ENCODE data around the gene ACO1. TPM values are rescaled to one million over a fixed set of nuclear protein-coding genes. Genes with fewer than 3 reads are reported as not detected.

ACO1 gene
- total and polyA plus RNA-seq, 12 donors = 7.1 to 77.6 (median 65.1) TPM

DNA sequence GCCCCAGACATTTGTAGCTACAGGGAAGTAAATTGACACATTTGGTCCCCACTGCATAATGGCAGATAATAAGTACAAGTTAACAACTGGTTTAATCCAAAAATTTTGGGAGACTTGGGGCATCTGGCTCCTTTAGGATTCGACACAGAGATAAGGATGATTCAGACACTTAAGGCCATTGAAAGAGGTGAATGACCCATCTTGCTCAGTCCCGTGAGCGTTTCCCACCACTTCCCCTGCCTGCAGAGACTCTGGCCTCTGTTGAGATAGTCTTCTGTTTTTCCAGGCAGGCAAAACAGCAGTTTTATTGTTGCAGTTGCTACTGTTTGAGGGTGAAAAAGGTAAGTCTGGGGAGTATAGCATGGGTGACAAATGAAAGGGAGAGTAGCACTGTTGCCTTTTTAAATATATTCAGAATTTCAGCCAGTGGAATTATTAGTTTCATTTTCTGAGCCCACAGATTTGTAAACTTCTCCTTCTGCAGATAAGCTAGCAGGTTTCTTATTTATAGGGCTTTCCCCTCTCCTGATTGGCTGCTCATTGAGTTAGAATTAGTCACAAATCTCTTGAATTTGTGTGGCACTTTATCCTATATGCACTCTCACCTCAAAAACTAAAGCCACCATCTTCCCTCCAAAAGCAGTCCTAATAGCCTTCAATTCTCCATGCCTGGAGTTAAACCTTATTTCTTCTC is 19.3 kb downstream of the ACO1 start:
- Histone ChIP-seq H3K27ac (no peak overlapping the region), H3K27me3 (no peaks in the 10 kb centered on the region), H3K4me1 (peaks cover 0 to 16% (median 0%) of the 10 kb centered on the region in 9 donors), H3K36me3 (peaks cover 0 to 37% (median 33%) of the 10 kb centered on the region in 9 donors), H3K4me3 (no peak overlapping the region), H3K9me3 (peaks cover 0 to 11% (median 0%) of the 10 kb centered on the region in 11 donors)
- TF ChIP-seq, protein P1, sequence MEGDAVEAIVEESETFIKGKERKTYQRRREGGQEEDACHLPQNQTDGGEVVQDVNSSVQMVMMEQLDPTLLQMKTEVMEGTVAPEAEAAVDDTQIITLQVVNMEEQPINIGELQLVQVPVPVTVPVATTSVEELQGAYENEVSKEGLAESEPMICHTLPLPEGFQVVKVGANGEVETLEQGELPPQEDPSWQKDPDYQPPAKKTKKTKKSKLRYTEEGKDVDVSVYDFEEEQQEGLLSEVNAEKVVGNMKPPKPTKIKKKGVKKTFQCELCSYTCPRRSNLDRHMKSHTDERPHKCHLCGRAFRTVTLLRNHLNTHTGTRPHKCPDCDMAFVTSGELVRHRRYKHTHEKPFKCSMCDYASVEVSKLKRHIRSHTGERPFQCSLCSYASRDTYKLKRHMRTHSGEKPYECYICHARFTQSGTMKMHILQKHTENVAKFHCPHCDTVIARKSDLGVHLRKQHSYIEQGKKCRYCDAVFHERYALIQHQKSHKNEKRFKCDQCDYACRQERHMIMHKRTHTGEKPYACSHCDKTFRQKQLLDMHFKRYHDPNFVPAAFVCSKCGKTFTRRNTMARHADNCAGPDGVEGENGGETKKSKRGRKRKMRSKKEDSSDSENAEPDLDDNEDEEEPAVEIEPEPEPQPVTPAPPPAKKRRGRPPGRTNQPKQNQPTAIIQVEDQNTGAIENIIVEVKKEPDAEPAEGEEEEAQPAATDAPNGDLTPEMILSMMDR (IDR thresholded peaks at IDR 0.05) = no peak
- no peak for ATAC-seq
- WGBS, 2 donors = 69 to 76% methylated on average over 3 of the region's 3 CpGs
- intact Hi-C loops (cut with DNase I) = loop anchor here in 1 of 10 donors (10.0 kb wide), 1 partner anchor 51 kb away; no protein-coding TSS in a partner anchor
- DNase-seq = no peak

DNA sequence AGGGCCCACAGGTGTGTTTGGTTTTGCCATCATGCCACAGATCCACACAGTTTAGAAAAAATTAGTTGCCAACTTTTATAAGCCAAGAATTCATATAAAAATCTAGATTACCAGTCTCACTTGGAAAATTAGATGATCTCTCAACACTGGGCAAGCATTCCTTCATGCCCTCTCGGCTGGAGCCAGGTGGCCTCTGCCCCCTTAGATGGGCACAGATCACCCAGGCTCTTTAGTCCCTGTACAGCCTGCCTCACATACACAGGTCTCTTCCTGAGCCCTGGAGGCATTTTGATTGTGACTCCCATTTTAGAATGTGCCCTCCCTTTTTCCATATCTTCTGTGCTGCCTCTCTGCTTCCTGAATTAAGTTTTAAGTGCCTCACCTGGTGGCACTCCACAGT is 20.0 kb downstream of the ACO1 start:
- no peak for DNase-seq
- H3K4me1 ChIP-seq = peaks cover 0 to 10% (median 0%) of the 10 kb centered on the region in 9 donors
- WGBS, 2 donors = 92 to 100% methylated on average over 1 of the region's 1 CpG
- no peak for ATAC-seq
- H3K36me3 ChIP-seq = peaks cover 0 to 44% (median 40%) of the 10 kb centered on the region in 9 donors
- H3K9me3 ChIP-seq = peaks cover 0 to 11% (median 0%) of the 10 kb centered on the region in 11 donors
- intact Hi-C loops (cut with DNase I) = loop anchor here in 1 of 10 donors (10.0 kb wide), 1 partner anchor 50 kb away; no protein-coding TSS in a partner anchor
- peak overlapping the region in 2 of 10 donors; percentile 4 to 6 for H3K27ac ChIP-seq
- H3K4me3 ChIP-seq = peak overlapping the region in 4 of 10 donors; percentile 3 to 22 (median 12)
- H3K27me3 ChIP-seq = no peaks in the 10 kb centered on the region
- TF ChIP-seq, protein P1 (IDR thresholded peaks at IDR 0.05) = no peak

DNA sequence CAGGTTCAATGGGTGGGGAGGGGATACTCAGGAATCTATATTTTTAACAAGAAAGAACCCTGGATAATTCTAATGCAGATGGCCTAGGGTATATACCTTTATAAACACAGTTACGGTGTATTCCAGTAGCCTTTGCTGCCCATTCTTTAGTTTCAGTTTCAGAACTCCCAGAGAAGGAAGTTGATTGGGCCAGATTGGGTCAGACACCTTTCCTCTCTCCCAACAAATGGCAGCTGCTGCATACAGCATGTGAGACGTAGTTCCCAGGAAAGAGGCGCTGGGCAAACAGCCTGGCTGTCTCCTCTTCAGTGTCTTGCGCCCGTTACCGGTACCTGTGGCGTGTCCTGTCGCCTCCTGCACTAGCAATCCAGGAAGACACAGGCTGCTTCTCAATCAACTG is 20.4 kb downstream of the ACO1 start:
- Histone ChIP-seq H3K27ac (peak overlapping the region in 2 of 10 donors; percentile 4 to 6), H3K36me3 (peaks cover 0 to 49% (median 42%) of the 10 kb centered on the region in 9 donors), H3K4me3 (peak overlapping the region in 5 of 10 donors; percentile 3 to 22 (median 14)), H3K9me3 (peaks cover 0 to 11% (median 0%) of the 10 kb centered on the region in 11 donors), H3K27me3 (no peaks in the 10 kb centered on the region), H3K4me1 (peaks cover 0 to 9% (median 0%) of the 10 kb centered on the region in 9 donors)
- no peak for DNase-seq
- peak in 2 of 8 donors; percentile 20 to 49 for ATAC-seq
- TF ChIP-seq, protein P1 (IDR thresholded peaks at IDR 0.05) = no peak
- WGBS, 2 donors = 65 to 77% methylated on average over 8 of the region's 8 CpGs
- intact Hi-C loops (cut with DNase I) = loop anchor here in 1 of 10 donors (10.0 kb wide), 1 partner anchor 50 kb away; no protein-coding TSS in a partner anchor

DNA sequence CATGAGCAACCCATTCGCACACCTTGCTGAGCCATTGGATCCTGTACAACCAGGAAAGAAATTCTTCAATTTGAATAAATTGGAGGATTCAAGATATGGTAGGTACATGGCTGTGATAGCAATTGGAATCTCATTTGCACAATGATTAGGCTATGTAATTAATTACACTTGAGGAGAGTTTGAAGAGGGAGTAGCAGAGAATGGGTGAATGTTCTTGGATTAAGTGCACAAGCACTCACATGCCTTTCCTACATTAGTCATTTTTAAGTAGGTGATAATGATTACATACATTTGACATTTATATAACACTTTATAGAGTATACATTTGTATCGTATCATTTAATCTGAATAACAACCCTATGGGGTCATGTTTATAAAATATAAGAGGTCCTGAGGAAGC is 21.1 kb downstream of the ACO1 start:
- Histone ChIP-seq H3K36me3 (peaks cover 0 to 55% (median 48%) of the 10 kb centered on the region in 9 donors), H3K27me3 (no peaks in the 10 kb centered on the region), H3K4me1 (peaks cover 0 to 9% (median 0%) of the 10 kb centered on the region in 9 donors), H3K4me3 (no peak overlapping the region), H3K9me3 (peaks cover 0 to 11% (median 0%) of the 10 kb centered on the region in 11 donors), H3K27ac (no peak overlapping the region)
- DNase-seq = no peak
- intact Hi-C loops (cut with DNase I) = loop anchor here in 1 of 10 donors (10.0 kb wide), 1 partner anchor 49 kb away; no protein-coding TSS in a partner anchor
- TF ChIP-seq, protein P1 (IDR thresholded peaks at IDR 0.05) = no peak
- no peak for ATAC-seq
- 97 to 99% methylated on average over 2 of the region's 2 CpGs for WGBS, 2 donors

Data from heart right ventricle (tissue), 16 donors.